Muscle of leg (tissue), 9 donors: Measurements from ENCODE around the gene TRIM71. TPM values are rescaled to one million over a fixed set of nuclear protein-coding genes. Genes with fewer than 3 reads are reported as not detected.

Source experiments
- polyA plus RNA-seq, 8 donors: library from polyadenylated mRNA; unstranded; fragments of 120-200 nt; gene quantifications; one replicate each; pipeline versions ENCODE4 v1.2.1 to v1.2.3, GENCODE V29; 2013; ENCODE audit warnings: inconsistent platforms in 1 of 8, low replicate concordance in 1 of 8; ENCODE audit not compliant: insufficient read length in 8 of 8, insufficient read depth in 1 of 8
- total RNA-seq: library from RNA; stranded (reverse); fragments of 120-200 nt; gene quantifications from one replicate; pipeline ENCODE4 v1.2.4, GENCODE V29; 2013

The TRIM71 gene
- total and polyA plus RNA-seq, 9 donors: 0.13 to 0.44 (median 0.18) TPM

Other genes starting within 250 kb of the TRIM71 start
- 26.6 TPM for gene DYNC1LI1, start 247.1 kb upstream of the TRIM71 start, total RNA-seq
- gene DYNC1LI1, start 247.1 kb upstream of the TRIM71 start, polyA plus RNA-seq: 10 to 100 TPM; 27.4 to 37.3 (median 32.9) TPM
- gene CNOT10, start 132.8 kb upstream of the TRIM71 start, total RNA-seq: 23.6 TPM
- 10 to 100 TPM; 18.7 to 27.9 (median 22.3) TPM for gene CNOT10, start 132.8 kb upstream of the TRIM71 start, polyA plus RNA-seq
- gene CCR4, start 133.6 kb downstream of the TRIM71 start, total RNA-seq: 0.04 TPM
- gene CCR4, start 133.6 kb downstream of the TRIM71 start, polyA plus RNA-seq: under 1 TPM in 6 of 8 donors, not detected in 2; 0.09 to 0.21 (median 0.13) TPM